ENCODE measurements around the gene LYPD5.
A peak's percentile ranks its signal among the peaks of the same experiment; 100 is the strongest.
"Not testable (repeated sequence)": the region's sequence is repeated elsewhere in the genome, so short reads cannot be mapped to it uniquely, and the experiment has no call there.

Gene LYPD5

DNA sequence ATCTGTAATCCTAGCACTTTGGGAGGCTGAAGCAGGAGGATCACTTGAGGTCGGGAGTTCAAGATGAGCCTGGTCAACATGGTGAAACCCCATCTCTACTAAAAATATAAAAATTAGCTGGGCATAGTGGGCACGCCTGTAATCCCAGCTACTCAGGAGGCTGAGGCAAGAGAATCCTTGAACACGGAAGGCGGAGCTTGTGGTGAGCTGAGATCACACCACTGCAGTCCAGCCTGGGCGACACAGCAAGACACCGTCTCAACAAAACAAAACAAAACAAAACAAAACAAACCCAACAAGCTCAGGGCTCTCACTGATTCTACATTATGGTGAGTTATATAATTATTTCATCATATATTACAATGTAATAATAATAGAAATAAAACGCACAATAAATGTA lies 4.2 kb upstream of the LYPD5 start:
- DNase-seq (ENCODE audit: low read depth): not testable (repeated sequence)

- no peak for DNase-seq (ENCODE audit: low read depth)
These were observed 2.2 kb upstream of the LYPD5 start for GRCh38 chr19:43804432-43804831.

DNA sequence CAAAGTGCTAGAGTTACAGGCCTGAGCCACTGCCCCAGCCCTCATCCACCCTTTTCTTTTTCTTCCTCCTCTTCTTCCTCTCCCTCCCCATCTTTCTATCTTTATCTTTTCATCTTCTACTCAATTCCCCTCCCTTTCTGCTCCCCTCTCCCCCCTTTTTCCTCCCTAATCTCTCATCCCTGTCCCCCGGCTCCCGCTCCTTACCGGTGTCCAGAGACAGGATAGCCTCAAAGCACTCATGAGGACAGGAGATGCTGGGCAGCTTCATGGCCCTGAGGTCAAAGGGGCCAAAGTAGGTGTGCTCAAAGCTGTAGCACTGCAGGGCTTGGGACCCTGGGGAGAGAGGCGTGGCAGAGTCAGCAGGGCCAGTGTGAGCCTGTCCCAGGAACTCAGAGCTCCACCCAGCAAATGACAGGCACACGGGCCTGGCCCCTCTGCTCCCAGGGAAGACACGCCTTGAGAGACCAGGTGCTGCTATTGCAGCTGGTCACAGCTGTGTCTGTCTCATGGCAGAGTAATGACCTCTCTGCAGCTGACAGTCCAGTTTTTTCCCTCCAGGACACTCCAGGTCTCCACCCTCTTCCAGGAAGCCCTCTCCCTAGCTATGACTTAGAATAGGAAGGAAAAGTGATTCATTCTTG lies 2.6 kb downstream of the LYPD5 start:
- no peak for DNase-seq (ENCODE audit: low read depth)

GRCh38 chr19:43798546-43799409 lies 3.5 kb downstream of the LYPD5 start:
- no peak for DNase-seq (ENCODE audit: low read depth)

- no peak for DNase-seq (ENCODE audit: low read depth)
These were observed 4.2 kb downstream of the LYPD5 start for GRCh38 chr19:43798026-43798545.

- no peak for DNase-seq (ENCODE audit: low read depth)
These were observed 4.7 kb downstream of the LYPD5 start for GRCh38 chr19:43797556-43797955.

GRCh38 chr19:43797118-43797517 lies 5.1 kb downstream of the LYPD5 start:
- DNase-seq (ENCODE audit: low read depth): no peak

DNA sequence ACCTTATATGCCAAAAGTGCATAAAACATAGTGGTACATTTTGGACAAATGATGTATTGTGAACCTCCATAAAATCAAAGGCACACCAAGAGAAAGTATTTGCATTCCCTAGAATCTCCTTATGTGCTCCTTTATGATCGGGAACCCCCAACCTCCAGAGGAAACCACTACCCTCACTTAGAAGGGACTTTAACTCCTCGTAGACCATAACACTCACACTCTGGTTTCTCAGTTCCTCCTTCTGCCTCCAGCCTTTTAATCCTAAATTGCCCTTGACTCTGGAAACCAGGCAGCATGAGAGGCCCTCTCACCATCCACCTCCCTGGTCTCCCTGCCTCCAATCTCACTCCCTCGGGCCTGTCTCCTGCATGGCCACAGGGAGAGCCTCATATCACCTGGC lies 11.7 kb downstream of the LYPD5 start:
- no peak for DNase-seq (ENCODE audit: low read depth)

GRCh38 chr19:43789029-43789428 lies 13.2 kb downstream of the LYPD5 start:
- no peak for DNase-seq (ENCODE audit: low read depth)

GRCh38 chr19:43786665-43787064 lies 15.6 kb downstream of the LYPD5 start:
- no peak for DNase-seq (ENCODE audit: low read depth)

- DNase-seq (ENCODE audit: low read depth): no peak
These were observed 17.1 kb downstream of the LYPD5 start for GRCh38 chr19:43784981-43785808.

GRCh38 chr19:43784241-43784980 lies 17.8 kb downstream of the LYPD5 start:
- DNase-seq (ENCODE audit: low read depth): no peak

DNA sequence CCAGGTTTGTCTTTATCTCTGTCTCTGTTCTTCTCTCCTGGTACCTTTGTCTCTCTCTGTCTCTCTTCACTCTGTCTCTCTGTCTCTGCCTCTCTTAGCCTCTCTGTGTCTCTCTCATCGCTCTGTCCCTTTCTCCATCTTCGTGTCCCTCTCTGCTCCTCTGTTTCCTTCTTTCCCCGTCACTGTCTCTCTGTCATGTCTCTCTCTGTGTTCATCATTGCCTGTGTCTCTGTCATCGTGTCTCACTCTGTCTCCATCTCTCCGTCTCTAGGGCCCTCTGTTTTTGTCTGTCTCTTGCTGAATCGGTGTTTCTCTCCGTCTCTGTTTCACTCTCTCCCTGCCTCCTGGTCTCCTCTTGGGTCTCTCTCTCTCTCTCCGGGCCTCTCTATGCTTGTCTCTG lies 18.6 kb downstream of the LYPD5 start:
- DNase-seq (ENCODE audit: low read depth): no peak

- DNase-seq (ENCODE audit: low read depth): no peak
These were observed 19.5 kb downstream of the LYPD5 start for GRCh38 chr19:43782689-43783231.

GRCh38 chr19:43782311-43782660 lies 20.0 kb downstream of the LYPD5 start:
- DNase-seq (ENCODE audit: low read depth): no peak

GRCh38 chr19:43781630-43782310 lies 20.5 kb downstream of the LYPD5 start:
- DNase-seq (ENCODE audit: low read depth): no peak

DNA sequence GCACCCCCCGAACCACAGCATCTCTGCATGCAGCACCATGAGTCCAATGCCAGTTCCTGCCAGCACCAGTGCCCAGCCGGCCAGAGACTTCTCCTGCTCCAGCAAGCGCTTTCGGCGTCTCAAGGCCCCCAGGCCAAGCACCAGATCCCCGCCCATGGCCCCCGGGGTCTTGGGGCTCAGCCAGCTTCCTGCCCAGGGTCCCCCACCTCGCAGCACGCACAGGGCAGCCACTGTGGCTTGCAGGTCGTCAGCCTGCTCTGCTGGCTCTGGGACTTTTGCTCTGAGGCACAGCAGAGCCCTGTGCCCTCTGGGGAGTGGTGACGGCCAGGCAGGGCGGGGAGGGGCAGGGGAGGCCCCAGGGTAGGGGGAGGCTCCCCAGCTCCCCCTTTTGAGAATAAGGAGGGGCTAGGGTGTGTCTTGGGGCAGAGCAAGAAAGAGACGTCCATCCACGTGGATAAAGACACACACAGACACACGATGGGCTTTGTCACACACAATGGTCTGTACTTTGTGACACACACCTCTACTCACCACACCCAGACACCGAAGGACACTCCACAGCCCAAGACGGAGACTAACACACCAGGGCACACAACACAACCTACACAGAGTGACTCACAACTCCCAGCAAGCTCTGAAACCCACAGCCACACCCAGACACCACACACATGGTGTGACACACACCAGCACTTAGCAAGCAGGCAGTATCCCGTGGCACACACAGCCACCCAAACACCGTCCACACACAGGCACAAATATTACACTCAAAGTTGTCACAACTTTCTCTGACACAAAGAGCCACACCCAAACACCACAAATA lies 21.3 kb downstream of the LYPD5 start, which contains the start of gene KCNN4:
KCNN4 (minus strand) TSS at position 268 of the 820 bp plus-strand sequence; CDS start at position 156, 112 bp downstream.
- DNase-seq (ENCODE audit: low read depth): peak; percentile 37

DNA sequence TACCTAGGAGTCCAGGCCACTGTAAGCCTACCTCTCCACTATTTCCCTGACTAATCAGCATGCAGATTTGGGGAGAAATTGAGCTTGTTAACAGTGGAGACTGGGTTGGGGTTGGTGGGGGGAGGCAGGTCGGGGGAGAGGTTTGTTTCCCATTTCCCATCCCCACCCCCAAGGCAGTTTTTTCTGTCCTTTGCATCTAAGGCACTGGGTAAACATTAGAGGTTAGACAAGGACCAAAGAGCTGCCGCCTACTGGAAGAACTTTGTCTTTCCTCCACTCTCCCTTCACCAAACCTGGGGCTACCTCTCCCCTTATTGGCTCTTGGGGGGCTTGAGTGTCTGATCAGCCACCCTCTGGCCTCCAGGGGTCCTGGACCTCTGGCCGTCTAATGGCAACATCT lies 22.4 kb downstream of the LYPD5 start:
- DNase-seq (ENCODE audit: low read depth): no peak

DNA sequence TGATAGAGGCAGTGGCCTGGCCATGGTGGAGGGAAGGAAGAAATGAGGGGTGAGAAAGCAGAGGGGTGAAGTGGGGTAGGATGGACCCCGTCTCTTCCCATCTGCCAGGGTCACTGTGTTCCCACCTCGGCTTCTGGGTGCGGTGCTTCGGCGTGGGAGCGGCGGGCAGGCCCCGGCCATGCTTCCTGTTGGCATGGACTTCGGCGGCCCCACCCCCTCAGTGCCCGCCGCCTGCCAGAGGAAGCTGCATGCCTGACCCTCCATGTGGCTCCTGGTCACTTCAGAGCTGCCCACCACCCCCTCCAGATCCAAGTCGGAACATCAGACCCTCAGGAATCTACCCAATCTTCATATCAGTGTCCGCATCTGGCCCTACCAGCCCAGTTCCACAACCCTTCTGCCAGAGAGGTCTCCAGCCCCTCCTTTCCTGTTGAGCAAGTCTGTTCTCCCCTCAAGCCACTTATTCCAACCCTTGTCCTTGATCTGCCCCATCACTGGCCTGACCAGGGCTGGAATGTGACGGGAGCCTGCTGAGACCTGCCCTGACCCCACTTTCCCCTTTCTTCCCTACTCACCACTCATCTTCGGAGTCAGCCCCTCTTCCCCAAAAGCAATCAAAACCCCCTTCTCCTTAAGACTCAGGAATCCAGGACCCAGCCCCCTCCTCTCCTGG lies 23.0 kb downstream of the LYPD5 start:
- DNase-seq (ENCODE audit: low read depth): no peak
